Bronchial epithelial cell (primary cell): ENCODE results near the gene TACO1. TPM values are rescaled to one million over a fixed set of nuclear protein-coding genes. Genes with fewer than 3 reads are reported as not detected.

Experiments
- DNase-seq: peaks from one replicate; pipeline ENCODE4 v3.0.0-alpha.2; 2010; ENCODE audit warnings: low read depth
- FAIRE-seq: peaks from 2 replicates; lab custom pipeline; 2011; peaks lifted over from hg19 to GRCh38; lab: Jason Lieb, UNC
- H3K27me3 ChIP-seq: 2 replicates; pipeline ENCODE4 v1.5.1; 2011; ENCODE audit warnings: low read length; ENCODE audit not compliant: control insufficient read depth, insufficient read depth
- H3K36me3 ChIP-seq: 2 replicates; pipeline ENCODE4 v1.5.1; 2011; ENCODE audit warnings: low read length; ENCODE audit not compliant: control insufficient read depth, insufficient read depth
- H3K4me3 ChIP-seq: 2 replicates; pipeline ENCODE4 v1.5.1; 2011; ENCODE audit warnings: mild to moderate bottlenecking, low read depth, low read length, control low read depth
- total RNA-seq: library from RNA; depleted of rRNA; stranded (reverse); fragments of >200 nt; gene quantifications from 2 replicates; pipeline ENCODE4 v1.2.1, GENCODE V29; 2014
- TF ChIP-seq, protein P1 (sequence below): IDR thresholded peaks from 2 replicates; pipeline ENCODE4 v1.5.1; 2011; ENCODE audit warnings: mild to moderate bottlenecking, moderate library complexity, low read length, control low read depth, inconsistent platforms; ENCODE audit not compliant: insufficient read depth, severe bottlenecking

The TACO1 gene
- total RNA-seq = 11.5 and 11.6 TPM in 2 replicates

DNA sequence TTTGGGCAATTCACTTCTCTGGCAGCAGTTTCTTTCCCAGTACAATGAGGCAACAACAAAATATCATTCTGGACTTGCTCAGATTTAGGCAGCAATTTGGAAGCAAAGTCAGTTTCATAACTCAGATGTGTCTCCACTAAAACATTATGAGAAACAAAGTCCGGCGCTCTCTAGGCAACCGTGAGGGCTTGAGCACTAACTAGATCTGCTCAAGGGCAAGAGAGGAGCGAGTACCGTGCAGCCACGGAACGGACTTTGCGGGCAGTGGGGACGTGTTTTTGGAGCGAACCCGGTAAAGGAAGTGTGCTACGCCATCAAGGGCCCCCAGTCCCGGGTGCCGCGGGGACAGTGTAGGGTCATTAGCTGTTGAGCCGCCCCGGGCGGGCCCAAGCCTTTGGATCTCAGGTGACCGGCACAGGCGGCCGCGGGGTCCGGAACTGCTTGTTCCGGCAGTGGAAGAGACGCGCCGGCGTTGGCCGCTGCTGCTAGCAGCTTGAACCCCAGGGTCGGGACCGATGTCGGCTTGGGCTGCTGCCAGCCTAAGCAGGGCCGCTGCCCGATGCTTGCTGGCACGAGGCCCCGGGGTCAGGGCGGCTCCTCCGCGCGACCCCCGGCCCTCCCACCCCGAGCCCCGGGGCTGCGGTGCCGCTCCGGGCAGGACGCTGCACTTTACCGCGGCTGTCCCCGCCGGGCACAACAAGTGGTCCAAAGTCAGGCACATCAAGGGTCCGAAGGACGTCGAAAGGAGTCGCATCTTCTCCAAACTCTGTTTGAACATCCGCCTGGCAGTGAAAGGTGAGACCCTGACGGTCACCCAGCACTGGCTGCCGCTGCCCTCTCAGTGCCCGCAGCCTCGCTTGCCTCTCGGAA, at the start of gene TACO1:
Gene TACO1, plus strand, starts transcription at position 327 of the 870 bp plus-strand sequence. Its CDS starts 189 bp downstream, at position 516.
- no peaks in the 10 kb centered on the region for H3K27me3 ChIP-seq
- TF ChIP-seq, protein P1, sequence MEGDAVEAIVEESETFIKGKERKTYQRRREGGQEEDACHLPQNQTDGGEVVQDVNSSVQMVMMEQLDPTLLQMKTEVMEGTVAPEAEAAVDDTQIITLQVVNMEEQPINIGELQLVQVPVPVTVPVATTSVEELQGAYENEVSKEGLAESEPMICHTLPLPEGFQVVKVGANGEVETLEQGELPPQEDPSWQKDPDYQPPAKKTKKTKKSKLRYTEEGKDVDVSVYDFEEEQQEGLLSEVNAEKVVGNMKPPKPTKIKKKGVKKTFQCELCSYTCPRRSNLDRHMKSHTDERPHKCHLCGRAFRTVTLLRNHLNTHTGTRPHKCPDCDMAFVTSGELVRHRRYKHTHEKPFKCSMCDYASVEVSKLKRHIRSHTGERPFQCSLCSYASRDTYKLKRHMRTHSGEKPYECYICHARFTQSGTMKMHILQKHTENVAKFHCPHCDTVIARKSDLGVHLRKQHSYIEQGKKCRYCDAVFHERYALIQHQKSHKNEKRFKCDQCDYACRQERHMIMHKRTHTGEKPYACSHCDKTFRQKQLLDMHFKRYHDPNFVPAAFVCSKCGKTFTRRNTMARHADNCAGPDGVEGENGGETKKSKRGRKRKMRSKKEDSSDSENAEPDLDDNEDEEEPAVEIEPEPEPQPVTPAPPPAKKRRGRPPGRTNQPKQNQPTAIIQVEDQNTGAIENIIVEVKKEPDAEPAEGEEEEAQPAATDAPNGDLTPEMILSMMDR = no peak
- no peak for FAIRE-seq
- H3K36me3 ChIP-seq = peaks cover 5% of the 10 kb centered on the region
- H3K4me3 ChIP-seq = peak within 1 kb of the TSS; percentile 88
- DNase-seq = peak; percentile 47

DNA sequence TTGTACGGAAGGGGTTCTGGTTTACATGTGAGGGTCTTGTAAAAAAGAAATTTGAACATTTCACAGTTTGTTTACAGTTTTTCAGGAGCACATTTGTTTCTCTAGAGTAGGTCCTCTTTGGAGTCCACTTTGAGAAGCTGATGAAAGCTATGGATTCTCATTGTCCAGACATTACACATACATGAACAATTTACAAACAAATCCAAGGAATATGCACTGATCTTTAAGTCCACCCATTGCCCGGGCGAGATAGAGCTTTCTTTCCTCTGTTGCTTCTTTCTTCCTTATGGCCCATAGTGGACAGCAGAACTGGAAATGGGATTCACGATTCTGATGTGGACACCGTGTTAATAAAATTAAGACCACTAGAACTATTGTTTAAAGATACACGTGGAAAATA, 48.5 kb upstream of the TACO1 start:
- FAIRE-seq (no peak), DNase-seq (no peak)
- TF ChIP-seq, protein P1 = no peak
- H3K4me3 ChIP-seq = peak overlapping the region; percentile 17
- peaks cover 1% of the 10 kb centered on the region for H3K36me3 ChIP-seq
- H3K27me3 ChIP-seq = no peaks in the 10 kb centered on the region

DNA sequence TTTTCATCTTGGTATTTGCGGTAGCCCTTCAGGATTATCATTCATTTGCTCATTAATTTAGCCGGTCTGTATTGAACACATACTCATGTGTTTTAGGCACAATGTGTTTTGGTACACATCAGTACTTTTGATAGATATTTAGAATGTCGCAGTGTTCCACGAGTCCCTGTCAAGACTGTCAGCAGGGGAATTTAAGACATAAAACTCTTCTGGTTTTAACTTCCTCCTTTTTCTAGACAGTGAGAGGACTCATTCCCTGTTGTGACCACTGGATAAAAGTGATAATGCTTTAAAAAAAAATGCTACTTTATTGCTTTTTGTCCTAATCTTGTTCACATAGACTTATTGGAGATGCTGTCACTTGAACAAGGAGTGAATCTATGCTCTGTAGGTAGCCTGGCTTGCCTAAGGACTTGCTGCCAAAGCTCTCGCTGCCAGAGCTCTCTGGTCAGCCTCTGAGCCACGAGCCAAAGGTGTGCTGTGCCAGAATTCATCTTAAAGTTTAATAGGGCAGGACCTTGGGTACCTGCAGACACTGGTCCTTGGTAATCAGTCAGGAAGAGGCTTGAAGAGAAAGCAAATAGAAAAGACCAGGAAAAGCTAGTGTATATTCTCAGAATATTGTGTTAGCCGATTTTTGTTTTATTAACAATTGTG, 45.1 kb upstream of the TACO1 start:
- TF ChIP-seq, protein P1 = no peak
- no peak for DNase-seq
- peaks cover 1% of the 10 kb centered on the region for H3K36me3 ChIP-seq
- no peak overlapping the region for H3K4me3 ChIP-seq
- no peaks in the 10 kb centered on the region for H3K27me3 ChIP-seq
- no peak for FAIRE-seq

DNA sequence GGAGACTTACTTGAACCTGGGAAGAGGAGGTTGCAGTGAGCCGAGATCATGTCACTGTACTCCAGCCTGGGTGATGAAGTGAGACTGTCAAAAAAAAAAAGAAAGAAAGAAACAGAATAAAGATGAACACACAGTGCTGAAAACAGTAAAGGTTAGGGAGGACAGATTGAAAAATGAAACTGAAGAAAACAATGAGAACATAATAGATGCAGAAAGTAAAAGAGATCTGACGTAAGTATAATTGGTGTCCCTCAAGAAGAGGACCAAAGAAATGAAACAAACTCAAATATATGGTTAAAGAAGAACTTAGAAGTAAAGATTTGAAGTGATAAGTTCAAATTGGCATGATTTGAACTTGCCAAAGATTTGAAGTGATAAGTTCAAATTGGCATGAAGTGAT, 43.3 kb upstream of the TACO1 start:
- peaks cover 1% of the 10 kb centered on the region for H3K36me3 ChIP-seq
- no peak for FAIRE-seq

DNA sequence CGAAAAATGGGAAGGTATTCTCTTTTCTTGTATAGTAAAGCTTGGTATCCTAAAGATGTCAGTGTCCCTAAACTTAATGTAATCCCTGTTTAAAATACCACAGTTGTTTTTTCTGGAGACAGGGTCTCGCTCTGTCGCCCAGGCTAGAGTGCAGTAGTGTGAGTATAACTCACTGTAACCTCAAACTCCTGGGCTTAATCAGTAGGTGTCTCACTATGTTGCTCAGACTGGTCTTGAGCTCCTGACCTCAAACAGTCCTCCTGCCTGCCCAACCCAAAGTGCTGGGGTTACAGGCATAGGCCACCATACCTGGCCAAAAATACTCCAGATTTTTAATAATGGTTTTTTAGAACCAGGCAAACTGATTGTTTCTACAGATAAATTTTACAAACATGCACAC, 42.3 kb upstream of the TACO1 start:
- Histone ChIP-seq H3K36me3 (peaks cover 1% of the 10 kb centered on the region), H3K4me3 (no peak overlapping the region), H3K27me3 (no peaks in the 10 kb centered on the region)
- no peak for FAIRE-seq
- TF ChIP-seq, protein P1 = no peak
- DNase-seq = no peak

More for the DNA sequence above, 43.3 kb upstream of the TACO1 start:
- Histone ChIP-seq H3K27me3 (no peaks in the 10 kb centered on the region), H3K4me3 (no peak overlapping the region)
- DNase-seq = no peak
- TF ChIP-seq, protein P1 = no peak
